GM23338 (cell line): ENCODE results near the gene MAP4K4. TPM values are rescaled to one million over a fixed set of nuclear protein-coding genes. Genes with fewer than 3 reads are reported as not detected.

Experiments used
- ATAC-seq: fragments of 200-7000 bp; cut with Tn5 transposase; 3 replicates; pipeline ENCODE4 v1.9.1; 2020
- DNase-seq: peaks from one replicate; pipeline ENCODE4 v3.0.0-alpha.2; 2015; ENCODE audit warnings: low spot score
- H2AFZ ChIP-seq: fragments of 200-600 bp; sonication (generic); 2 replicates; pipeline ENCODE4 v1.8.0; 2016; ENCODE audit warnings: antibody characterized with exemption, mild to moderate bottlenecking, moderate library complexity
- H3F3A ChIP-seq: fragments of 200-600 bp; sonication (generic); replicated peaks from 2 replicates; pipeline ENCODE4 v1.8.0; 2017; ENCODE audit warnings: antibody characterized with exemption, mixed run types, low read depth
- H3K27ac ChIP-seq: fragments of 200-600 bp; sonication (generic); 2 replicates; pipeline ENCODE4 v1.6.1; 2016; ENCODE audit warnings: low read depth
- H3K27me3 ChIP-seq: fragments of 200-600 bp; sonication (generic); 2 replicates; pipeline ENCODE4 v1.8.0; 2016; ENCODE audit warnings: mild to moderate bottlenecking, mixed run types, moderate library complexity; ENCODE audit not compliant: insufficient read depth
- H3K36me3 ChIP-seq: fragments of 200-600 bp; sonication (generic); 2 replicates; pipeline ENCODE4 v1.8.0; 2016; ENCODE audit warnings: mild to moderate bottlenecking; ENCODE audit not compliant: insufficient read depth
- H3K4me1 ChIP-seq: fragments of 200-600 bp; sonication (generic); 2 replicates; pipeline ENCODE4 v1.8.0; 2016; ENCODE audit warnings: mild to moderate bottlenecking, moderate library complexity; ENCODE audit not compliant: insufficient read depth
- H3K4me2 ChIP-seq: fragments of 200-600 bp; sonication (generic); 2 replicates; pipeline ENCODE4 v1.7.1; 2017; ENCODE audit warnings: mixed run types
- H3K4me3 ChIP-seq: fragments of 200-600 bp; sonication (generic); 2 replicates; pipeline ENCODE4 v1.6.1; 2016; ENCODE audit warnings: mixed run types
- H3K79me2 ChIP-seq: fragments of 200-600 bp; sonication (generic); replicated peaks from 2 replicates; pipeline ENCODE4 v1.8.0; 2017; ENCODE audit warnings: mild to moderate bottlenecking; ENCODE audit not compliant: insufficient read depth
- H3K9me2 ChIP-seq: fragments of 200-600 bp; sonication (generic); 2 replicates; pipeline ENCODE4 v1.8.0; 2017; ENCODE audit not compliant: insufficient read depth
- H4K20me1 ChIP-seq: fragments of 200-600 bp; sonication (generic); replicated peaks from 2 replicates; pipeline ENCODE4 v1.8.0; 2017; ENCODE audit warnings: mild to moderate bottlenecking; ENCODE audit not compliant: insufficient read depth
- H3K27ac Mint-ChIP-seq: 2 replicates; pipeline ENCODE4 v1.8.0; 2020; ENCODE audit warnings: inconsistent platforms, mild to moderate bottlenecking, moderate library complexity, mixed read lengths
- H3K27me3 Mint-ChIP-seq: 3 replicates; pipeline ENCODE4 v1.8.0; 2022; ENCODE audit warnings: low read depth, mild to moderate bottlenecking, moderate library complexity, mixed read lengths, inconsistent platforms; ENCODE audit not compliant: insufficient read depth, poor library complexity
- H3K36me3 Mint-ChIP-seq: 3 replicates; pipeline ENCODE4 v1.8.0; 2021; ENCODE audit warnings: low read depth, mild to moderate bottlenecking, inconsistent platforms, moderate library complexity, mixed read lengths
- H3K4me1 Mint-ChIP-seq: 3 replicates; pipeline ENCODE4 v1.8.0; 2020; ENCODE audit warnings: mild to moderate bottlenecking, inconsistent platforms, mixed read lengths
- H3K4me3 Mint-ChIP-seq: 3 replicates; pipeline ENCODE4 v1.8.0; 2021; ENCODE audit warnings: moderate library complexity, mild to moderate bottlenecking, inconsistent platforms, mixed read lengths
- H3K9me3 Mint-ChIP-seq: 3 replicates; pipeline ENCODE4 v1.8.0; 2020; ENCODE audit warnings: moderate library complexity, mild to moderate bottlenecking, inconsistent platforms, mixed read lengths
- CREB1 ChIP-seq: fragments of 250-450 bp; sonication (Bioruptor Pico); IDR thresholded peaks from 2 replicates; pipeline ENCODE4 v1.5.0; 2020; ENCODE audit warnings: low read depth, mild to moderate bottlenecking, moderate library complexity
- EZH2phosphoT487 ChIP-seq: fragments of 200-600 bp; sonication (generic); IDR thresholded peaks from one replicate; pipeline ENCODE4 v1.8.1; 2018; ENCODE audit warnings: antibody characterized with exemption; ENCODE audit not compliant: unreplicated experiment
- JUNB ChIP-seq: IDR thresholded peaks from one replicate; pipeline ENCODE4 v1.6.1; 2016; ENCODE audit warnings: antibody characterized with exemption; ENCODE audit not compliant: unreplicated experiment
- NANOG ChIP-seq: IDR thresholded peaks from 2 replicates; pipeline ENCODE4 v1.6.1; 2016; ENCODE audit warnings: antibody characterized with exemption, borderline replicate concordance
- POLR2AphosphoS5 ChIP-seq: IDR thresholded peaks from 2 replicates; pipeline ENCODE4 v1.6.1; 2016; ENCODE audit warnings: antibody characterized with exemption, low read depth
- STAT1 ChIP-seq: IDR thresholded peaks from one replicate; pipeline ENCODE4 v1.6.1; 2016; ENCODE audit warnings: antibody characterized with exemption; ENCODE audit not compliant: unreplicated experiment
- ZNF114 ChIP-seq: fragments of 250-450 bp; sonication (Bioruptor Pico); IDR thresholded peaks from 2 replicates; pipeline ENCODE4 v1.5.0; 2020; ENCODE audit warnings: mild to moderate bottlenecking, moderate library complexity
- ZNF331 ChIP-seq: fragments of 250-450 bp; sonication (Bioruptor Pico); IDR thresholded peaks from 2 replicates; pipeline ENCODE4 v1.5.0; 2020; ENCODE audit warnings: low read depth, mild to moderate bottlenecking, moderate library complexity
- ZNF462 ChIP-seq: fragments of 250-450 bp; sonication (Bioruptor Pico); IDR thresholded peaks from 2 replicates; pipeline ENCODE4 v1.5.0; 2020; ENCODE audit warnings: mild to moderate bottlenecking, moderate library complexity
- polyA plus RNA-seq: library from polyadenylated mRNA; unstranded; fragments of >200 nt; fragmentation: Nextera tagmentation; extraction: Ambion mirVana; gene quantifications from 2 replicates; pipeline ENCODE4 v1.2.1, GENCODE V29; 2016
- total RNA-seq: library from RNA; depleted of rRNA; stranded (reverse); fragments of >200 nt; shearing (Covaris generic); gene quantifications from 2 replicates; pipeline ENCODE4 v1.2.3, GENCODE V29; 2014
- TF ChIP-seq, protein P1 (sequence below): IDR thresholded peaks from one replicate; pipeline ENCODE4 v1.6.1; 2018; ENCODE audit warnings: antibody characterized with exemption; ENCODE audit not compliant: unreplicated experiment
- TF ChIP-seq, protein P2 (sequence below): IDR thresholded peaks from 2 replicates; pipeline ENCODE4 v1.6.1; 2016; ENCODE audit warnings: antibody characterized with exemption

The MAP4K4 gene
- total and polyA plus RNA-seq, 2 experiments from 2014 or later: 34.6 to 99.2 TPM

DNA sequence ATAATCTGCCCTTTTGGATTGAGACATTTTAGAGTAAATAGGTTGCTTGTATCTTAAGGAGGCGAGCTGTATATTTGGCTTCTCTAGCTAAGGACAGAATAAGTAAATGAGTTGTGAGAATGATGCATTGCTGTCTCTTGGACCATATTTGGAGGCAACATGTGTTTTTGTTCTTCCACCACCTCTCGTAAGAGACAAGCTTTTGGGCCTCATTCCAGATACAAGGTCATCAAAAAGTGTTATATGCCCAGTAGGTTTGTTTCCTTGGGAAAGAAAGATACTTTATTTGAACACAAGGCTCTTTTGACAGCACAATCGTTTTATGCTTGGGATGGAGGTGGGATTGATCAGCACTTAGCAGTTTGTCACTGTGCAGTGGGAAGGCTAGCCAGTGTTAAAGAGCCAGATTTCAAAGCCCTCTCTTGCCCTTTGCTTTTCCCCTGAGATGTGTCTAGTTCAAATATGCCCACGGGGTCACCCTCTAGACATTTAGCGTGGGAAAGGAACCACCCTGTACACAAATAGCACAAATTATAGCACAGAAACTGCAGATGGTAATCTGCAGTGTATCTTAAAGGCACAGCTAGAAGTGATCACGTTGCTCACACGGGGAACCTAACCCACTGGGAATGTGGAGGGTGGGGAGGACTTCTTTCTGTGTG lies 131.3 kb downstream of the MAP4K4 start (continued):
- TF ChIP-seq, protein P1, sequence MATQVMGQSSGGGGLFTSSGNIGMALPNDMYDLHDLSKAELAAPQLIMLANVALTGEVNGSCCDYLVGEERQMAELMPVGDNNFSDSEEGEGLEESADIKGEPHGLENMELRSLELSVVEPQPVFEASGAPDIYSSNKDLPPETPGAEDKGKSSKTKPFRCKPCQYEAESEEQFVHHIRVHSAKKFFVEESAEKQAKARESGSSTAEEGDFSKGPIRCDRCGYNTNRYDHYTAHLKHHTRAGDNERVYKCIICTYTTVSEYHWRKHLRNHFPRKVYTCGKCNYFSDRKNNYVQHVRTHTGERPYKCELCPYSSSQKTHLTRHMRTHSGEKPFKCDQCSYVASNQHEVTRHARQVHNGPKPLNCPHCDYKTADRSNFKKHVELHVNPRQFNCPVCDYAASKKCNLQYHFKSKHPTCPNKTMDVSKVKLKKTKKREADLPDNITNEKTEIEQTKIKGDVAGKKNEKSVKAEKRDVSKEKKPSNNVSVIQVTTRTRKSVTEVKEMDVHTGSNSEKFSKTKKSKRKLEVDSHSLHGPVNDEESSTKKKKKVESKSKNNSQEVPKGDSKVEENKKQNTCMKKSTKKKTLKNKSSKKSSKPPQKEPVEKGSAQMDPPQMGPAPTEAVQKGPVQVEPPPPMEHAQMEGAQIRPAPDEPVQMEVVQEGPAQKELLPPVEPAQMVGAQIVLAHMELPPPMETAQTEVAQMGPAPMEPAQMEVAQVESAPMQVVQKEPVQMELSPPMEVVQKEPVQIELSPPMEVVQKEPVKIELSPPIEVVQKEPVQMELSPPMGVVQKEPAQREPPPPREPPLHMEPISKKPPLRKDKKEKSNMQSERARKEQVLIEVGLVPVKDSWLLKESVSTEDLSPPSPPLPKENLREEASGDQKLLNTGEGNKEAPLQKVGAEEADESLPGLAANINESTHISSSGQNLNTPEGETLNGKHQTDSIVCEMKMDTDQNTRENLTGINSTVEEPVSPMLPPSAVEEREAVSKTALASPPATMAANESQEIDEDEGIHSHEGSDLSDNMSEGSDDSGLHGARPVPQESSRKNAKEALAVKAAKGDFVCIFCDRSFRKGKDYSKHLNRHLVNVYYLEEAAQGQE: no peak
- no peak for TF ChIP-seq STAT1
- TF ChIP-seq NANOG: no peak
- TF ChIP-seq ZNF114 (CRISPR knock-in tag): no peak
- TF ChIP-seq CREB1 (CRISPR knock-in tag): no peak

DNA sequence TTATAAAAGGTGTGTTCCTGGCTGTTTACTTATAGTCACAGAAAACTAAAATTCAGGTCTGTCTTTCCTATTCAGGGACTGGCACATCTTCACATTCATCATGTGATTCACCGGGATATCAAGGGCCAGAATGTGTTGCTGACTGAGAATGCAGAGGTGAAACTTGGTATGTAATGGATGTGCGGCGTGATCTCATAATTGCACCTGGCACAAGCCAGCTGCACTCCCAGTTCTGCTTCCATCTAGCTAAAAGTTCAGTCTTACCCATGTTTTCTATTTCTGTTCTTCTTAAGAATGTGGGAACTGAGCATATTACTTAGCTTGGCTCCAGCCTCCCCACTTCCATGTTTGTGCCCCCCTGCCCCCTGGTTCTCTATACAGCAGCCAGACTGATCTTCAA lies 131.9 kb downstream of the MAP4K4 start:
- Mint-ChIP-seq H3K27ac (no peak overlapping the region), H3K36me3 (peaks cover 41% of the 10 kb centered on the region), H3K9me3 (no peaks in the 10 kb centered on the region), H3K4me3 (no peak overlapping the region), H3K27me3 (no peaks in the 10 kb centered on the region), H3K4me1 (peaks cover 15% of the 10 kb centered on the region)
- Histone ChIP-seq H3K27ac (no peak overlapping the region), H3K27me3 (no peaks in the 10 kb centered on the region), H4K20me1 (peaks cover 7% of the 10 kb centered on the region), H3K9me2 (no peaks in the 10 kb centered on the region), H3F3A (no peaks in the 10 kb centered on the region), H3K79me2 (peaks cover 8% of the 10 kb centered on the region), H2AFZ (no peak overlapping the region), H3K36me3 (peaks cover 6% of the 10 kb centered on the region), H3K4me3 (no peak overlapping the region), H3K4me1 (0 out of 2 replicates have a peak, but pooled peaks cover 4% of the 10 kb centered on the region), H3K4me2 (no peak overlapping the region)
- ATAC-seq: no peak
- no peak for DNase-seq
- TF ChIP-seq JUNB (no peak), CREB1 (CRISPR knock-in tag) (no peak), ZNF462 (CRISPR knock-in tag) (no peak), ZNF331 (CRISPR knock-in tag) (no peak), EZH2phosphoT487 (no peak), POLR2AphosphoS5 (no peak)
- TF ChIP-seq, protein P2, sequence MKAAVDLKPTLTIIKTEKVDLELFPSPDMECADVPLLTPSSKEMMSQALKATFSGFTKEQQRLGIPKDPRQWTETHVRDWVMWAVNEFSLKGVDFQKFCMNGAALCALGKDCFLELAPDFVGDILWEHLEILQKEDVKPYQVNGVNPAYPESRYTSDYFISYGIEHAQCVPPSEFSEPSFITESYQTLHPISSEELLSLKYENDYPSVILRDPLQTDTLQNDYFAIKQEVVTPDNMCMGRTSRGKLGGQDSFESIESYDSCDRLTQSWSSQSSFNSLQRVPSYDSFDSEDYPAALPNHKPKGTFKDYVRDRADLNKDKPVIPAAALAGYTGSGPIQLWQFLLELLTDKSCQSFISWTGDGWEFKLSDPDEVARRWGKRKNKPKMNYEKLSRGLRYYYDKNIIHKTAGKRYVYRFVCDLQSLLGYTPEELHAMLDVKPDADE: no peak
- TF ChIP-seq, protein P1: no peak
